HG03159 (cell line): ENCODE results near the gene SRC.

Experiments used
- ATAC-seq: cut with Tn5 transposase; IDR thresholded peaks from one replicate; pipeline ENCODE4 v1.9.1; 2021; ENCODE audit warnings: mild to moderate bottlenecking, moderate library complexity; ENCODE audit not compliant: unreplicated experiment

SRC gene

GRCh38 chr20:37345339-37346235 lies at the start of gene SRC:
Gene SRC (plus strand): TSS chr20:37346140. CDS start chr20:37384154, 38,014 bp downstream.
- ATAC-seq: no peak

GRCh38 chr20:37296371-37296770 lies 49.6 kb upstream of the SRC start:
- ATAC-seq: no peak

GRCh38 chr20:37297066-37297736 lies 48.7 kb upstream of the SRC start:
- no peak for ATAC-seq

- no peak for ATAC-seq
Observed at GRCh38 chr20:37298190-37298939, 47.6 kb upstream of the SRC start.

- no peak for ATAC-seq
Observed at GRCh38 chr20:37299718-37300528, 46.0 kb upstream of the SRC start.

GRCh38 chr20:37301120-37301519 lies 44.8 kb upstream of the SRC start:
- no peak for ATAC-seq

GRCh38 chr20:37301558-37301957 lies 44.4 kb upstream of the SRC start:
- no peak for ATAC-seq

- no peak for ATAC-seq
Observed at GRCh38 chr20:37302981-37303380, 43.0 kb upstream of the SRC start.

GRCh38 chr20:37303637-37304036 lies 42.3 kb upstream of the SRC start:
- ATAC-seq: no peak

GRCh38 chr20:37305079-37305478 lies 40.9 kb upstream of the SRC start:
- ATAC-seq: no peak

- no peak for ATAC-seq
Observed at GRCh38 chr20:37305839-37306238, 40.1 kb upstream of the SRC start.

- peak; percentile 86 for ATAC-seq
Observed at GRCh38 chr20:37308086-37309050, 37.6 kb upstream of the SRC start.

- ATAC-seq: no peak
Observed at GRCh38 chr20:37309290-37309689, 36.6 kb upstream of the SRC start.

- no peak for ATAC-seq
Observed at GRCh38 chr20:37309936-37310590, 35.9 kb upstream of the SRC start.

- ATAC-seq: no peak
Observed at GRCh38 chr20:37310951-37311350, 35.0 kb upstream of the SRC start.

- ATAC-seq: no peak
Observed at GRCh38 chr20:37311710-37312355, 34.1 kb upstream of the SRC start.

- ATAC-seq: no peak
Observed at GRCh38 chr20:37313546-37314091, 32.3 kb upstream of the SRC start.

GRCh38 chr20:37314099-37314498 lies 31.8 kb upstream of the SRC start:
- ATAC-seq: no peak
